GM10266 (cell line): ENCODE measurements around the gene FOXP1.

Source experiments
- DNase-seq: peaks from one replicate; pipeline ENCODE4 v3.0.0; 2012; ENCODE audit errors: extremely low spot score
- TF ChIP-seq, protein P1 (sequence below): IDR thresholded peaks from 2 replicates; pipeline ENCODE4 v1.5.1; 2012; ENCODE audit warnings: mild to moderate bottlenecking, low read depth; ENCODE audit not compliant: control insufficient read depth, insufficient read depth; ENCODE audit errors: missing control alignments

FOXP1 gene

GRCh38 chr3:71578054-71578751 is 5.3 kb downstream of the FOXP1 start:
- DNase-seq, result no peak
- TF ChIP-seq, protein P1, sequence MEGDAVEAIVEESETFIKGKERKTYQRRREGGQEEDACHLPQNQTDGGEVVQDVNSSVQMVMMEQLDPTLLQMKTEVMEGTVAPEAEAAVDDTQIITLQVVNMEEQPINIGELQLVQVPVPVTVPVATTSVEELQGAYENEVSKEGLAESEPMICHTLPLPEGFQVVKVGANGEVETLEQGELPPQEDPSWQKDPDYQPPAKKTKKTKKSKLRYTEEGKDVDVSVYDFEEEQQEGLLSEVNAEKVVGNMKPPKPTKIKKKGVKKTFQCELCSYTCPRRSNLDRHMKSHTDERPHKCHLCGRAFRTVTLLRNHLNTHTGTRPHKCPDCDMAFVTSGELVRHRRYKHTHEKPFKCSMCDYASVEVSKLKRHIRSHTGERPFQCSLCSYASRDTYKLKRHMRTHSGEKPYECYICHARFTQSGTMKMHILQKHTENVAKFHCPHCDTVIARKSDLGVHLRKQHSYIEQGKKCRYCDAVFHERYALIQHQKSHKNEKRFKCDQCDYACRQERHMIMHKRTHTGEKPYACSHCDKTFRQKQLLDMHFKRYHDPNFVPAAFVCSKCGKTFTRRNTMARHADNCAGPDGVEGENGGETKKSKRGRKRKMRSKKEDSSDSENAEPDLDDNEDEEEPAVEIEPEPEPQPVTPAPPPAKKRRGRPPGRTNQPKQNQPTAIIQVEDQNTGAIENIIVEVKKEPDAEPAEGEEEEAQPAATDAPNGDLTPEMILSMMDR, result no peak

- no peak for DNase-seq
- TF ChIP-seq, protein P1, result no peak
Observed at GRCh38 chr3:71577011-71577410, 6.5 kb downstream of the FOXP1 start.

- DNase-seq, result no peak
- TF ChIP-seq, protein P1, result no peak
Observed at GRCh38 chr3:71575433-71575832, 8.1 kb downstream of the FOXP1 start.

- DNase-seq, result no peak
- TF ChIP-seq, protein P1, result no peak
Observed at GRCh38 chr3:71573181-71573580, 10.3 kb downstream of the FOXP1 start.

- DNase-seq, result no peak
- TF ChIP-seq, protein P1, result no peak
Observed at GRCh38 chr3:71570546-71570945, 13.0 kb downstream of the FOXP1 start.

DNA sequence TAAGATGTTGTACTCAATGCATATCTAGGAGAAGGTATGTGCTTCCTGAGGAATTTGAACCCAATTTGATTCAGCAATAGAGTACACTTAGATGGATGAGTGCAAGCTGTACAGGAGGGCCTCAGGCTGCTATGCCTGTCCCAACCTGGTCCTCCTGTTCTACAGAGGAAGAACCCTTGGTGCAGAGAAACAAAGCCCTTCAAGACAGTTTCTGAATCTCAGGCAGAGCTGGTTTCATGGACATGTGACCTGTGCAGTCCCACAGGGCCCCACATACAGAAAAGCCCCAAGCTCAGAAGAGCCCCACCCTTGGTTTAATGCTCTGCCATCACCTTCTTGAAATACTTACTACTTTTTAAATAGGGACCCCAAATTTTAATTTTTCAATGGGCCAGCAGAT is 15.3 kb downstream of the FOXP1 start:
- TF ChIP-seq, protein P1, result no peak
- no peak for DNase-seq

- DNase-seq, result no peak
- TF ChIP-seq, protein P1, result no peak
Observed at GRCh38 chr3:71566776-71567175, 16.8 kb downstream of the FOXP1 start.
